NCI-H1436 (cell line): ENCODE data around the gene ADAMTS2.

Experiments
- DNase-seq: peaks from one replicate; lab custom pipeline; 2025; lab: John Stamatoyannopoulos, UW

The ADAMTS2 gene

GRCh38 chr5:179371681-179372680, 26.7 kb upstream of the ADAMTS2 start:
- DNase-seq: no peak

GRCh38 chr5:179371121-179371510, 25.9 kb upstream of the ADAMTS2 start:
- DNase-seq: no peak

- DNase-seq: no peak
Measured at GRCh38 chr5:179370490-179371120, 25.3 kb upstream of the ADAMTS2 start.

DNA sequence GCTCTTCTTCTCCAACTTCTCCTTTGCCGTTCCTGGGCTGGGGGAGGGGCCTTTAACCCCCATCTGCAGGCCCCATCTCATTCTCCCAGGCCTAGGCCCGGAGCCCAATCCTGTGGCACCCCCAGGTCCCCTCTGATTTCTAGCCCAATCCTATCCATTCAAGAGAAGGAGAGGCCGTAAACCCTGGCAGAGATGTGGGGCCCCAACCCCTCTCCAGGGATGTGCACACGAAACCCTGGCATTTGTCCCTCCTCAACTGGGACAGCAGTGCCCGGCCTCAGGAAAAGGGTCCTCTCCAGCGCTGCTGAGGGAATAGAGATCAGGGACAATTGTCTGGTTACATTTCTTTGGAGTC, 24.2 kb upstream of the ADAMTS2 start:
- no peak for DNase-seq

DNA sequence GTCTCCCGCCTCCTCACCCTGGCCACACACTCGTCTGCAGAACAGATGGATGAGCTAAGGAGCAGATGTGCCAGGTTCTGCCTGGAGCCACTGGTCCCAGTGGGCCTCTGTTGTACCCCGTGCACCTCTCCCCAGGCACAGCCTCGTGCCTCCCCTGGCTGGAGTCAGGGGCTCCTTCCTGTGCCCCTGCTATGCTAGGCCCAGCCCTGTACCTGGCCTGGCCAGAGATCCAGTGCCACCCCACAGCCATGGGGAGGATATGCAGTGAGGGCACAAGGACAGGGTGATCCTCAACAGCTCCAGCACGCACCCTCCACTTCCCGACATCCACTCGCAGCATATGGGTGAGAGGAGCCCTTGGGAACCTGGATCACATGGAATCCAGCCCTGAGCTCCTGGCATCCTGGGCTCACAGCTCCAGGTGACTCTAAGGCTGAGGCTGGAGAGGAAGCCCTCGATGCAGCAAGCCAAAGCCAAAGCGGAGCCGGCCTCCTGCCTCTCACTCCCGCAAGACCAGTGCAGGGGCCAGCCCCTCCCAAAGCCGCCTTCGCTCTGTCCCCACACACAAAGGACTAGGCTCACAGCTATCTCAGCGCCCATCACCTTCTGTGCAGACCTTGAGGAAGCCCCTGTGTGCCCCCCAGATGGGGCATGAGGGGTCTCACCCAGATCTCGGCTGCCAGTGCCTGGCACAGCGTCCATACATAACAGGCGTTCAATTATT, 23.7 kb upstream of the ADAMTS2 start:
- DNase-seq: no peak

DNA sequence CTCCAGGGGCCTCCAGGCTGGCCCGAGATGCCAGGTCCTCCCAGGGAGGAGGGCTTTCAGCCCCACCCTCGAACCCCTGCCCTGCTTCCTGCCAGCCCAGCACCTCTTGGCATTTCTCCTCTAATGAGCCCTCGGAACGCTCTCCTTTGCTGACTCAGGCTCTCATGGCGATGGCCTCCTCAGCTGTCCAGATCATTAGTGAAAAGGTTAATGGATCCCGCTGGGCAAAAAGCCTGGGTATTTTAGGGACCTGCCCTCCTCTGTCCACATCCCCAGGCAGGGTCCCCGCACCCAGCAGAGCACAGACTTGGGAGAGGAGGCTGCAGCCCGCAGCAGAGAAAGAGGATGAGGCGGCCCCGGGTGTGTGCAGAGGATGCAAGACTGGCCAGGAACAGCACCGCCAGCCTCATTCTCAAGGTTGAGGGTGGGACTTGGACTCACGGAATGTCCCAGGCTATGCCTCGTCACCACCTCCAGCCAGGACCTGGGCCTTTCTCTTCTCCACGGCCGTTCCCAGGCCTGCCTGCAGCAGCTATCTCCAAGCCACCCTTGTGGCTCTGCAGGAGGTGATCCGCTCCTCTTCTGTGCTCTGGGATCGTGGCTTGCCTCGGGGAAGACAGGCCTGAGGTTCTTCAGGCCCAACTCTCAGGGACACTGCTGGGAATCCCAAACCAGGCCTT, 23.0 kb upstream of the ADAMTS2 start:
- DNase-seq: no peak

DNA sequence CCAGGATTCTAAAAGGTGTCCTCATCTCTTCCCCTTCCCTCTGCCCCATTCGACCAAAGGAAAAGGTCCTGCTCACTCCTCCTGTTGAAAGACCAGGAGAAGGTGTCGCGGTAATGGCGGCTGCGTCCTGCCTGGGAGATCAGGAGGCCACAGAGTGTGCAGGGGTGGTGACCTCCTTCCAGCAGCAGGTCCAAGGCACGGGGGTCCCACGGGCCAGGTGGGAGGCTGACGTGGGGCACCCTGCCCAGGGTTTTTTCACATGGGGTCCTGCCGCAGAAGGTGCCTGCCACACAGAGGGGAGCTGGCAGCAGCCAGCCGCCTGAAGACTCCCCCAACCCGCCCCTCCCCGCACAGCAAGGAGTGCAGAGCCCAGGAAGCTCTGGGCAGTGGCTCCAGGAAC, 22.2 kb upstream of the ADAMTS2 start:
- no peak for DNase-seq

DNA sequence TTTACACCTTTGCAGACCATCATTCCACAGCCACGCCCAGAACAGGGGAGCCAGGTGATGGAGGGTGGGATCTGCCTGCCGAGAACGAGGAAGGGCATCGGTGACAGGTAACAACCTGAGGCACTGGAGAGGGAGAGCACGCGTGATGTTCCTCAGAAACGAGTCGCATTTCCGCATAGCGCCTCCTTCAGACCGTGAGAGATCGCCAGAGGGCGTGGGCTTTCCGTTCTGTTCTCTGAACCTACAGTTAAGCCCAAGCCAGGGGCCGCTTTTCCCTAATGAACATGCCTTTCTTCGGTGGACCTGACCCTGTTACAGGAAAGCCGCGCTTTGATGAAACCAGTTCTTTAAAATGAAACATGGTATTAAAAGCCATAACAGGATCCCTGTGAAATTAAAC, 17.1 kb upstream of the ADAMTS2 start:
- DNase-seq: no peak

GRCh38 chr5:179361037-179361603, 15.9 kb upstream of the ADAMTS2 start:
- no peak for DNase-seq

DNA sequence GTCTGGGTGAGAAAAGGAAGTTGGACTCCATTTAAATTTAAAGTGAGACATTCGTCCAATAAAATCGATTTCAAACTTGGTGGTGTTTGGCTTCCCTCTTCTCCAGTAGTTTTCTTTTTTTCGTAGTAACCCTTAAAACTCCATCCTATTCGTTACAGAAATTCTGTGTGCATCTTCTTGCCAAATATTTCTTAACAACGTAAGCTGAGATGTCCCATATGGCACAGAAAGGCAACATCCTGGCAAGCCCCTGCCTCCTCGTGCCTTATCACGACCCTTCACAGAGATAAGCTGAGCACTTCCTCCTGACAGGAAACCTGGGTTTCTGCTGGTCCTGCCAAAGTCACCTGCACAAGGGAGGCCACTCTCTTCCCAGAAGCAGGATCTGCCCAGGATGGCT, 11.8 kb upstream of the ADAMTS2 start:
- DNase-seq: no peak

- DNase-seq: no peak
Measured at GRCh38 chr5:179355976-179356974, 11.0 kb upstream of the ADAMTS2 start.

DNA sequence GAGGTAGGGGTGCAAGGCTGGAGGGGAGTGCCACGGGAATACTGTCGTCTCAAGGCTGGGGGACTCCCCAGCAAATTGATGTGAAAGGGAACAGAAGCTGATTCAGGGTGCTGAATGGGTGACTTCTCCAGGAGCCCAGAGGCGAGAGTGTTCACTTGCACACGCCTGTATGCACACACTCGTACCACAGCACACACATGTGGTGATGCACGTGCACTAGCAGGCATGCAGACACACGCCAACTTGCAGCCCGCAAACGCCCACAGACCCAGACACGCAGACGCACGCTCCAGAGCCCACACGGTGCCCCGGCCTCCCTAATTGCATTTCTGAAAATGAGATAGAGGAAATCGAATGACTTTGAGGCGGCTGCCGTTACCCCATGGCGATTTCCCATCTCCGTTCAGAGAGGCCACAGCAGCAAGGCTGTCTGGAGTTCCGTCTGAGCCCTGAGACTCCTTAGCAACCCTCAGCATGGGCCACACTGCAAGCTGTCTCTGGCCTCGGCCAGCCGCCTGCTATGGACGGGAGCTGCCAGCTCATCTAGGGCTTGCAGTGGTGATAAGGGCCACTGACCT, 9.1 kb upstream of the ADAMTS2 start:
- no peak for DNase-seq

- no peak for DNase-seq
Measured at GRCh38 chr5:179348843-179349242, 3.6 kb upstream of the ADAMTS2 start.

DNA sequence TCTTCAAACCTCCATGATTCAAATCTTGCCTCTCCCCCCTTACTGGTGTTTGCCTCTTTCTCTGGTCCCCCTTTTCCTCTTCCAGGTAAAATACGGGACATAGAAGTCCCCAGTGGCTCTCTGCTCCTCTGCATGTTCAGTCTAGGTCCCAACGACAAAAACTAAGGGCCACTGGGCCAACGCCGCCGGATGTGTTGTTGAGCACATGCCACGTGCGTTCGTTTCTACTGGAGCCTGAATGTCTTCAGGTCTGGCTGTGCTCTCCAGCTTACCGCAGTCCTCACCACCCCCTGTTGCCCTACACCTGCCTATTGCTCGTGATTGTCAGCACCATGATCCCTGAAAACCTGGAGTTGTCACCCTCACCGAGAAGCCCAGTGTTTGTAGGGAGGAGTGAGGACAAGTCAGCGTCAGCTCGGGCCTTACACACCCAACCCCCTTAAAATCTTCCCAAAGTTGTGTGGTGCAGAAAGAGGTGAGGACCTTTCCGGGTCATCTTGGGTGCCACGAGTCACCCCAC, 2.8 kb upstream of the ADAMTS2 start:
- DNase-seq: no peak

DNA sequence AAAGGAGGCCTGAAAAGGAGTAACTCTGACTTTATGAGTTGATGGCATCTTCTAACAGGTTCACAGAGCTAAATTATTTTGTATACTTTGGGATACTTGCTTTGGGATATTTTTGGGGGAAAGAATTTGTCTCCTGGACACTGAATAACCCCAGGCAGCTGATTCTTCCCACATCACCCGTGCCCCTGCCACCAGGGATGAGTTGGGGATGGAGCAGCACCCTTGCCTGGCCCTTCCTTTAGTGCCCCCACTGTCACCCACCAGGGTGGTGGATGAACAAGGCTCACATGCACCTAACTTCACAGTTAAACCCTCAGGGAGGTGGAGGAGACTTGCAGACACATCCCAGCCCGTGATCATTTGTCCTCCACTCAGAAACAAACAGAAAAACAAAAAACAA, 2.3 kb upstream of the ADAMTS2 start:
- no peak for DNase-seq

GRCh38 chr5:179346875-179347274, 1.6 kb upstream of the ADAMTS2 start:
- DNase-seq: no peak

- DNase-seq: no peak
Measured at GRCh38 chr5:179346401-179346800, 1.1 kb upstream of the ADAMTS2 start.

GRCh38 chr5:179345183-179345432, 153 bp downstream of the ADAMTS2 start:
- DNase-seq: no peak

GRCh38 chr5:179344431-179345182, 654 bp downstream of the ADAMTS2 start:
- DNase-seq: no peak
